ENCODE results near the gene GASK1B. TPM values are rescaled to one million over a fixed set of nuclear protein-coding genes. Genes with fewer than 3 reads are reported as not detected.

Gene GASK1B
- total and polyA plus RNA-seq, 2 of the 4 experiments (the other 2 are of a cell fraction): 4.1 to 5.4 TPM

GRCh38 chr4:158195297-158195696, 22.5 kb upstream of the GASK1B start:
- Histone ChIP-seq H2AK9ac (replicated peaks; ENCODE audit: low read depth, low read length, poor library complexity) (no peak overlapping the region), H3K79me1 (ENCODE audit: low read depth in 1 of 2, low read length in 2 of 2) (no peaks in the 10 kb centered on the region), H3K56ac (ENCODE audit: extremely low read depth, insufficient read depth, low read length) (no peak overlapping the region), H3K9me3 (ENCODE audit: control insufficient read depth, insufficient read depth, low read length) (no peaks in the 10 kb centered on the region), H4K91ac (ENCODE audit: insufficient read depth, low read depth, low read length) (no peak overlapping the region), H2BK20ac (ENCODE audit: low read depth, low read length) (no peak overlapping the region), H3K14ac (replicated peaks; ENCODE audit: low read depth, low read length) (no peak overlapping the region), H3K9ac (ENCODE audit: low read depth, low read length) (no peak overlapping the region), H3K18ac (ENCODE audit: low read depth, low read length) (no peak overlapping the region), H3K27ac (ENCODE audit: insufficient read depth, low read length) (no peak overlapping the region), H4K5ac (ENCODE audit: low read depth, low read length) (no peak overlapping the region), H2BK120ac (ENCODE audit: low read depth, low read length) (no peak overlapping the region), H2BK5ac (ENCODE audit: low read depth, low read length, poor library complexity, severe bottlenecking) (no peak overlapping the region), H3K23ac (ENCODE audit: low read depth, low read length) (no peak overlapping the region), H3K4me3 (ENCODE audit: insufficient read depth, low read depth, low read length) (no peak overlapping the region), H2AK5ac (ENCODE audit: low read depth, low read length) (no peak overlapping the region), H3K4me2 (ENCODE audit: low read depth, low read length) (no peak overlapping the region), H3K27me3 (ENCODE audit: control insufficient read depth, insufficient read depth, low read length) (peaks cover 9% of the 10 kb centered on the region), H4K8ac (ENCODE audit: low read depth in 2 of 2, low read length in 2 of 2) (no peak overlapping the region), H3K4me1 (ENCODE audit: control insufficient read depth, insufficient read depth, low read length) (no peaks in the 10 kb centered on the region), H3K9me1 (ENCODE audit: insufficient read depth, low read length) (no peaks in the 10 kb centered on the region), H4K20me1 (ENCODE audit: insufficient read depth, low read length) (no peaks in the 10 kb centered on the region), H2AFZ (replicated peaks; ENCODE audit: low read length, poor library complexity) (no peak overlapping the region), H3K4ac (ENCODE audit: low read depth, low read length) (no peak overlapping the region), H2BK15ac (ENCODE audit: low read depth, low read length) (no peak overlapping the region), H3K36me3 (ENCODE audit: control insufficient read depth, insufficient read depth, low read length) (no peaks in the 10 kb centered on the region)
- WGBS, 2 experiments (ENCODE audit: extremely low coverage in 2 of 2, insufficient read length in 1 of 2): no CpG with 5 or more reads among the region's 1 CpG
- no peak for ATAC-seq (ENCODE audit: low read depth)
- intact Hi-C loops (cut with micrococcal nuclease) (no loop called here), dilution Hi-C loops (cut with HindIII; ENCODE audit: low sequenced_read_pairs, unreplicated experiment) (loop anchor here (25.0 kb wide), 1 partner anchor 183 kb away; no protein-coding TSS in a partner anchor), in situ Hi-C loops (cut with MboI; ENCODE audit: low sequenced_read_pairs) (loop anchor here (25.0 kb wide), 1 partner anchor 983 kb away; the partner anchor contains the start of gene GRIA2)
- ChIA-PET POLR2A (ENCODE audit: unreplicated experiment) (no interaction called here), CTCF (interaction anchor here (0.9 kb wide), 1 partner anchor 9 kb away, joined by 3 read pairs; no protein-coding TSS in a partner anchor)
- DNase-seq: no peak
- TF ChIP-seq POLR2A (IDR thresholded peaks at IDR 0.05; ENCODE audit: low read depth, low read length): no peak
- TF ChIP-seq NFE2L2 (IDR thresholded peaks at IDR 0.05; ENCODE audit: low read depth, low read length): no peak
- no peak for TF ChIP-seq CTCF (conservative IDR thresholded peaks at IDR 0.05; ENCODE audit: low read depth, low read length)
- no TSS peak for BruUV-seq (replicated peaks)
